Measurements from ENCODE around the gene NF1.
"Not testable (repeated sequence)": the region's sequence is repeated elsewhere in the genome, so short reads cannot be mapped to it uniquely, and the experiment has no call there.

NF1 gene

GRCh38 chr17:31374503-31374902 is 279.7 kb downstream of the NF1 start:
- no peak for DNase-seq (ENCODE audit: low spot score)
- no peak for TF ChIP-seq CTCF (IDR thresholded peaks at IDR 0.05; ENCODE audit: extremely low read depth, missing control alignments)

- TF ChIP-seq CTCF (IDR thresholded peaks at IDR 0.05; ENCODE audit: extremely low read depth, missing control alignments): no peak
- DNase-seq (ENCODE audit: low spot score): no peak
These were observed 283.9 kb downstream of the NF1 start for GRCh38 chr17:31378638-31379037.

GRCh38 chr17:31379597-31380205 is 284.9 kb downstream of the NF1 start:
- no peak for TF ChIP-seq CTCF (IDR thresholded peaks at IDR 0.05; ENCODE audit: extremely low read depth, missing control alignments)
- DNase-seq (ENCODE audit: low spot score): no peak

- no peak for TF ChIP-seq CTCF (IDR thresholded peaks at IDR 0.05; ENCODE audit: extremely low read depth, missing control alignments)
- DNase-seq (ENCODE audit: low spot score): no peak
These were observed 286.4 kb downstream of the NF1 start for GRCh38 chr17:31381165-31381668.

- DNase-seq (ENCODE audit: low spot score): not testable (repeated sequence)
These were observed 288.0 kb downstream of the NF1 start for GRCh38 chr17:31382668-31383275.

- DNase-seq (ENCODE audit: low spot score): not testable (repeated sequence)
These were observed 288.7 kb downstream of the NF1 start for GRCh38 chr17:31383488-31383887.

GRCh38 chr17:31385428-31386285 is 290.9 kb downstream of the NF1 start:
- no peak for TF ChIP-seq CTCF (IDR thresholded peaks at IDR 0.05; ENCODE audit: extremely low read depth, missing control alignments)
- DNase-seq (ENCODE audit: low spot score): no peak

GRCh38 chr17:31386542-31387075 is 291.8 kb downstream of the NF1 start:
- DNase-seq (ENCODE audit: low spot score): no peak
- TF ChIP-seq CTCF (IDR thresholded peaks at IDR 0.05; ENCODE audit: extremely low read depth, missing control alignments): no peak
